HepG2 (cell line): ENCODE measurements around the gene PIKFYVE. TPM values are rescaled to one million over a fixed set of nuclear protein-coding genes. Genes with fewer than 3 reads are reported as not detected.

ENCODE experiments used
- ATAD3A ChIP-seq: sonication (generic); formaldehyde crosslinking; IDR thresholded peaks from 2 replicates; pipeline ENCODE4 v1.4.0; 2020; ENCODE audit warnings: missing genetic modification reagents
- BATF2 ChIP-seq: sonication (generic); formaldehyde crosslinking; IDR thresholded peaks from 2 replicates; pipeline ENCODE4 v1.8.0; 2022; ENCODE audit warnings: mild to moderate bottlenecking, missing genetic modification reagents, moderate library complexity
- CEBPG ChIP-seq: IDR thresholded peaks from 2 replicates; pipeline ENCODE4 v1.6.1; 2016
- CSRNP1 ChIP-seq: sonication (generic); formaldehyde crosslinking; IDR thresholded peaks from 2 replicates; pipeline ENCODE4 v1.8.1; 2023; ENCODE audit warnings: mild to moderate bottlenecking, missing genetic modification reagents
- ELF1 ChIP-seq: sonication (generic); formaldehyde crosslinking; IDR thresholded peaks from 2 replicates; pipeline ENCODE4 v1.4.0; 2020; ENCODE audit warnings: missing genetic modification reagents
- MED1 ChIP-seq: sonication (generic); formaldehyde crosslinking; IDR thresholded peaks from 2 replicates; pipeline ENCODE4 v1.4.0; 2020; ENCODE audit warnings: missing genetic modification reagents
- RBAK ChIP-seq: sonication (generic); formaldehyde crosslinking; IDR thresholded peaks from 2 replicates; pipeline ENCODE4 v1.5.1; 2020; ENCODE audit warnings: mild to moderate bottlenecking, missing genetic modification reagents
- RNF2 ChIP-seq: fragments of 450-650 bp; conservative IDR thresholded peaks from 2 replicates; pipeline ENCODE4 v1.6.1; 2016; ENCODE audit warnings: low read depth
- SALL1 ChIP-seq: sonication (generic); formaldehyde crosslinking; IDR thresholded peaks from 2 replicates; pipeline ENCODE4 v1.8.0; 2022; ENCODE audit warnings: mild to moderate bottlenecking, missing genetic modification reagents
- SATB2 ChIP-seq: sonication (generic); formaldehyde crosslinking; IDR thresholded peaks from 2 replicates; pipeline ENCODE4 v1.5.0; 2020; ENCODE audit warnings: missing genetic modification reagents
- SMAD1 ChIP-seq: sonication (generic); formaldehyde crosslinking; IDR thresholded peaks from 2 replicates; pipeline ENCODE4 v1.4.0; 2020; ENCODE audit warnings: missing genetic modification reagents, low read depth, mild to moderate bottlenecking, borderline replicate concordance
- THAP9 ChIP-seq: sonication (generic); formaldehyde crosslinking; IDR thresholded peaks from 2 replicates; pipeline ENCODE4; 2020; ENCODE audit warnings: missing genetic modification reagents, mild to moderate bottlenecking, borderline replicate concordance
- ZBTB38 ChIP-seq: sonication (generic); formaldehyde crosslinking; IDR thresholded peaks from 2 replicates; pipeline ENCODE4 v1.5.1; 2020; ENCODE audit warnings: mild to moderate bottlenecking, missing genetic modification reagents
- ZBTB46 ChIP-seq: sonication (generic); formaldehyde crosslinking; IDR thresholded peaks from 2 replicates; pipeline ENCODE4 v1.4.0; 2020; ENCODE audit warnings: mild to moderate bottlenecking, missing genetic modification reagents, borderline replicate concordance
- ZMYM3 ChIP-seq: sonication (generic); formaldehyde crosslinking; IDR thresholded peaks from 2 replicates; pipeline ENCODE4 v1.5.1; 2020; ENCODE audit warnings: mild to moderate bottlenecking, missing genetic modification reagents
- ZNF12 ChIP-seq: sonication (generic); formaldehyde crosslinking; IDR thresholded peaks from 2 replicates; pipeline ENCODE4 v1.5.0; 2020; ENCODE audit warnings: missing genetic modification reagents
- ZNF350 ChIP-seq: sonication (generic); formaldehyde crosslinking; IDR thresholded peaks from 2 replicates; pipeline ENCODE4 v1.4.0; 2020; ENCODE audit warnings: mild to moderate bottlenecking, low read depth, missing genetic modification reagents, borderline replicate concordance
- ZNF639 ChIP-seq: conservative IDR thresholded peaks from 2 replicates; pipeline ENCODE4 v1.6.1; 2018; ENCODE audit warnings: missing genetic modification reagents
- ZNF7 ChIP-seq: IDR thresholded peaks from 2 replicates; pipeline ENCODE4 v1.6.1; 2016; ENCODE audit warnings: missing biosample characterization, missing genetic modification reagents
- polyA plus RNA-seq, 8 experiments: library from polyadenylated mRNA; depleted of rRNA in 3 of 8; stranded (reverse) in 7 of 8; unstranded in 1 of 8; fragments of >200 nt; fragmentation: Illumina TruSeq in 4 of 8; extraction: Trizol in 4 of 8; gene quantifications; 2 replicates each; pipeline versions ENCODE4 v1.2.1 to v1.2.3, GENCODE V29; 2011 to 2016; ENCODE audit warnings: low read depth in 4 of 8, missing spikeins in 1 of 8, mixed read lengths in 1 of 8; ENCODE audit not compliant: insufficient read depth in 1 of 8
- total RNA-seq, 5 experiments: library from RNA; depleted of rRNA; stranded (reverse); fragments of >200 nt; fragmentation: Illumina TruSeq; extraction: Trizol; gene quantifications; 2 replicates each; pipeline ENCODE4 v1.2.3, GENCODE V29; 2016; ENCODE audit warnings: low read depth in 1 of 5

The PIKFYVE gene
- total and polyA plus RNA-seq, 2 of the 13 experiments (the other 11 are each of a cell fraction or from before 2014, with no cell fraction given): 20.2 to 21.7 TPM

GRCh38 chr2:208254118-208254870 is 11.8 kb upstream of the PIKFYVE start (continued):
- peak; percentile 71; the same call in 1 of the 2 replicates for TF ChIP-seq THAP9
- peak; percentile 97 for TF ChIP-seq ZNF350 (CRISPR knock-in tag)
- TF ChIP-seq ZNF7 (CRISPR knock-in tag): no peak
- no peak for TF ChIP-seq RNF2
- peak; percentile 82 for TF ChIP-seq ZNF639 (CRISPR knock-in tag)
- TF ChIP-seq ZBTB46 (CRISPR knock-in tag): peak; percentile 91; the same call in 1 of the 2 replicates
- TF ChIP-seq ELF1 (CRISPR knock-in tag): peak; percentile 82
- peak; percentile 65; the same call in 1 of the 2 replicates for TF ChIP-seq ZMYM3 (CRISPR knock-in tag)
- no peak; the same call in 1 of the 2 replicates for TF ChIP-seq SATB2 (CRISPR knock-in tag)
- TF ChIP-seq ZBTB38 (CRISPR knock-in tag): peak; percentile 52; the same call in 1 of the 2 replicates
- no peak for TF ChIP-seq RBAK (CRISPR knock-in tag)
- peak; percentile 96 for TF ChIP-seq CEBPG (CRISPR knock-in tag)
- peak; percentile 83; the same call in 1 of the 2 replicates for TF ChIP-seq SMAD1 (CRISPR knock-in tag)
- TF ChIP-seq CSRNP1 (CRISPR knock-in tag): peak; percentile 85; the same call in 1 of the 2 replicates
- TF ChIP-seq ZNF12 (CRISPR knock-in tag): peak; percentile 89
- TF ChIP-seq ATAD3A (CRISPR knock-in tag): no peak
- peak; percentile 98 for TF ChIP-seq SALL1 (CRISPR knock-in tag)
- no peak for TF ChIP-seq BATF2
- TF ChIP-seq MED1: peak; percentile 94
